CD4-positive, CD25-positive, alpha-beta regulatory T cell (primary cell): ENCODE measurements around the gene CARHSP1. TPM values are rescaled to one million over a fixed set of nuclear protein-coding genes. Genes with fewer than 3 reads are reported as not detected.

Experiments used
- ATAC-seq, 2 donors: fragments of 150-1000 bp; cut with Tn5 transposase; one replicate each; pipeline ENCODE4 v1.10.0; 2021; ENCODE audit warnings: low read depth in 2 of 2, moderate number of reproducible peaks in 2 of 2, moderate library complexity in 1 of 2
- DNase-seq, 3 donors: peaks; one replicate each; pipeline versions ENCODE4 v3.0.0 to v3.0.0-alpha.2; 2012 to 2022; ENCODE audit warnings: mixed read lengths in 1 of 3
- H3K27ac ChIP-seq: one replicate; pipeline ENCODE4 v1.7.0; 2013; ENCODE audit warnings: mild to moderate bottlenecking, low read length; ENCODE audit not compliant: insufficient read depth, poor library complexity, severe bottlenecking
- H3K27me3 ChIP-seq: one replicate; pipeline ENCODE4 v1.7.0; 2013; ENCODE audit warnings: low read length; ENCODE audit not compliant: control insufficient read depth, insufficient read depth
- H3K36me3 ChIP-seq: one replicate; pipeline ENCODE4 v1.7.0; 2013; ENCODE audit warnings: mild to moderate bottlenecking, low read length, moderate library complexity; ENCODE audit not compliant: control insufficient read depth, insufficient read depth
- H3K4me1 ChIP-seq: 2 replicates; pipeline ENCODE4 v1.7.0; 2013; ENCODE audit warnings: mild to moderate bottlenecking, low read length; ENCODE audit not compliant: insufficient read depth, control insufficient read depth, poor library complexity, severe bottlenecking
- H3K4me3 ChIP-seq: one replicate; pipeline ENCODE4 v1.7.0; 2013; ENCODE audit warnings: low read depth, mild to moderate bottlenecking, low read length, moderate library complexity
- H3K9me3 ChIP-seq, 2 experiments: 1 replicate in 1 of 2; 2 replicates in 1 of 2; pipeline ENCODE4 v1.7.0; 2013; ENCODE audit warnings: low read length in 2 of 2, mild to moderate bottlenecking in 1 of 2, moderate library complexity in 1 of 2; ENCODE audit not compliant: control insufficient read depth in 2 of 2
- H3K27ac Mint-ChIP-seq, 3 donors: one replicate each; pipeline ENCODE4 v1.8.0; 2020 to 2022; ENCODE audit warnings: mild to moderate bottlenecking in 3 of 3, mixed read lengths in 3 of 3, moderate library complexity in 2 of 3
- H3K27me3 Mint-ChIP-seq: one replicate; pipeline ENCODE4 v1.8.0; 2022; ENCODE audit warnings: mild to moderate bottlenecking, mixed read lengths
- H3K36me3 Mint-ChIP-seq: one replicate; pipeline ENCODE4 v1.8.0; 2020; ENCODE audit warnings: mixed read lengths
- H3K4me1 Mint-ChIP-seq, 4 donors: one replicate each; pipeline ENCODE4 v1.8.0; 2020 to 2022; ENCODE audit warnings: mixed read lengths in 4 of 4, mild to moderate bottlenecking in 1 of 4
- H3K4me3 Mint-ChIP-seq, 4 donors: one replicate each; pipeline ENCODE4 v1.8.0; 2020 to 2022; ENCODE audit warnings: mild to moderate bottlenecking in 4 of 4, mixed read lengths in 4 of 4, moderate library complexity in 3 of 4
- H3K9me3 Mint-ChIP-seq, 7 donors: one replicate each; pipeline ENCODE4 v1.8.0; 2020 to 2022; ENCODE audit warnings: mixed read lengths in 7 of 7, mild to moderate bottlenecking in 3 of 7, moderate library complexity in 2 of 7
- polyA plus RNA-seq, 4 donors: library from polyadenylated mRNA; unstranded; fragments of 300-500 nt; fragmentation: Illumina TruSeq; gene quantifications; one replicate each; pipeline ENCODE4 v1.2.3, GENCODE V29; 2021
- total RNA-seq: library from RNA; stranded (reverse); gene quantifications from one replicate; pipeline ENCODE4 v1.2.3, GENCODE V29; 2022

The CARHSP1 gene
- total and polyA plus RNA-seq, 5 donors from 2014 or later = 55.3 to 94.8 (median 74.8) TPM

- Mint-ChIP-seq H3K27ac (no peak overlapping the region), H3K36me3 (peaks cover 60% of the 10 kb centered on the region), H3K27me3 (no peaks in the 10 kb centered on the region), H3K4me3 (no peak overlapping the region), H3K9me3 (no peaks in the 10 kb centered on the region), H3K4me1 (peaks cover 0 to 5% (median 0%) of the 10 kb centered on the region in 4 donors)
- Histone ChIP-seq H3K27ac (no peak overlapping the region), H3K9me3 (no peaks in the 10 kb centered on the region), H3K4me3 (no peak overlapping the region), H3K4me1 (no peaks in the 10 kb centered on the region), H3K36me3 (peaks cover 94% of the 10 kb centered on the region), H3K27me3 (no peaks in the 10 kb centered on the region)
- DNase-seq = no peak
- no peak for ATAC-seq
These were observed 31.5 kb upstream of the CARHSP1 start for GRCh38 chr16:8900343-8900742.

- DNase-seq (no peak), ATAC-seq (no peak)
- no peaks in the 10 kb centered on the region for H3K27me3 Mint-ChIP-seq
- Histone ChIP-seq H3K36me3 (peaks cover 94% of the 10 kb centered on the region), H3K27me3 (no peaks in the 10 kb centered on the region), H3K4me1 (no peaks in the 10 kb centered on the region), H3K27ac (no peak overlapping the region), H3K4me3 (no peak overlapping the region), H3K9me3 (no peaks in the 10 kb centered on the region)
- H3K4me1 Mint-ChIP-seq = peaks cover 0 to 5% (median 0%) of the 10 kb centered on the region in 4 donors
- H3K27ac Mint-ChIP-seq = peak overlapping the region in 1 of 3 donors; percentile 66
- no peaks in the 10 kb centered on the region for H3K9me3 Mint-ChIP-seq
- peaks cover 61% of the 10 kb centered on the region for H3K36me3 Mint-ChIP-seq
- no peak overlapping the region for H3K4me3 Mint-ChIP-seq
These were observed 31.0 kb upstream of the CARHSP1 start for GRCh38 chr16:8899709-8900317.

GRCh38 chr16:8898660-8899318 lies 30.0 kb upstream of the CARHSP1 start:
- peaks cover 58% of the 10 kb centered on the region for H3K36me3 Mint-ChIP-seq
- ATAC-seq (no peak), DNase-seq (no peak)
- no peaks in the 10 kb centered on the region for H3K9me3 ChIP-seq
- peaks cover 97% of the 10 kb centered on the region for H3K36me3 ChIP-seq
- H3K4me1 Mint-ChIP-seq = peaks cover 0 to 5% (median 2%) of the 10 kb centered on the region in 4 donors
- no peaks in the 10 kb centered on the region for H3K9me3 Mint-ChIP-seq
- H3K4me3 Mint-ChIP-seq = no peak overlapping the region
- H3K27ac Mint-ChIP-seq = peak overlapping the region in 1 of 3 donors; percentile 33
- H3K27me3 ChIP-seq = no peaks in the 10 kb centered on the region
- no peaks in the 10 kb centered on the region for H3K27me3 Mint-ChIP-seq
- no peak overlapping the region for H3K27ac ChIP-seq
- no peaks in the 10 kb centered on the region for H3K4me1 ChIP-seq
- no peak overlapping the region for H3K4me3 ChIP-seq

- Mint-ChIP-seq H3K4me3 (no peak overlapping the region), H3K4me1 (peaks cover 1 to 15% (median 5%) of the 10 kb centered on the region in 4 donors), H3K9me3 (no peaks in the 10 kb centered on the region), H3K27me3 (no peaks in the 10 kb centered on the region), H3K36me3 (peaks cover 53% of the 10 kb centered on the region), H3K27ac (no peak overlapping the region)
- Histone ChIP-seq H3K27me3 (no peaks in the 10 kb centered on the region), H3K4me1 (no peaks in the 10 kb centered on the region), H3K36me3 (peaks cover 96% of the 10 kb centered on the region), H3K27ac (no peak overlapping the region), H3K4me3 (no peak overlapping the region), H3K9me3 (no peaks in the 10 kb centered on the region)
- no peak for ATAC-seq
- no peak for DNase-seq
These were observed 26.0 kb upstream of the CARHSP1 start for GRCh38 chr16:8894736-8895334.

- peaks cover 47% of the 10 kb centered on the region for H3K36me3 Mint-ChIP-seq
- H3K9me3 Mint-ChIP-seq = no peaks in the 10 kb centered on the region
- H3K4me3 Mint-ChIP-seq = no peak overlapping the region
These were observed 25.3 kb upstream of the CARHSP1 start for GRCh38 chr16:8893976-8894690.

GRCh38 chr16:8893426-8893825 lies 24.6 kb upstream of the CARHSP1 start:
- Mint-ChIP-seq H3K4me1 (peaks cover 1 to 15% (median 5%) of the 10 kb centered on the region in 4 donors), H3K4me3 (no peak overlapping the region), H3K9me3 (no peaks in the 10 kb centered on the region), H3K36me3 (peaks cover 43% of the 10 kb centered on the region), H3K27ac (no peak overlapping the region), H3K27me3 (no peaks in the 10 kb centered on the region)
- ATAC-seq = no peak
- H3K27ac ChIP-seq = no peak overlapping the region
- no peak overlapping the region for H3K4me3 ChIP-seq
- no peaks in the 10 kb centered on the region for H3K27me3 ChIP-seq
- peaks cover 82% of the 10 kb centered on the region for H3K36me3 ChIP-seq
- no peaks in the 10 kb centered on the region for H3K4me1 ChIP-seq
- no peaks in the 10 kb centered on the region for H3K9me3 ChIP-seq
- DNase-seq = no peak

More at GRCh38 chr16:8893976-8894690, 25.3 kb upstream of the CARHSP1 start:
- Mint-ChIP-seq H3K27me3 (no peaks in the 10 kb centered on the region), H3K27ac (no peak overlapping the region), H3K4me1 (peaks cover 1 to 15% (median 5%) of the 10 kb centered on the region in 4 donors)
- H3K36me3 ChIP-seq = peaks cover 89% of the 10 kb centered on the region
- no peaks in the 10 kb centered on the region for H3K4me1 ChIP-seq
- no peak for DNase-seq
- no peak for ATAC-seq
- no peak overlapping the region for H3K27ac ChIP-seq
- no peak overlapping the region for H3K4me3 ChIP-seq
- no peaks in the 10 kb centered on the region for H3K9me3 ChIP-seq
- H3K27me3 ChIP-seq = no peaks in the 10 kb centered on the region

GRCh38 chr16:8892101-8892575 lies 23.3 kb upstream of the CARHSP1 start:
- H3K27me3 ChIP-seq = no peaks in the 10 kb centered on the region
- H3K36me3 ChIP-seq = peaks cover 71% of the 10 kb centered on the region
- H3K27ac ChIP-seq = no peak overlapping the region
- no peaks in the 10 kb centered on the region for H3K4me1 ChIP-seq
- ATAC-seq (no peak), DNase-seq (no peak)
- no peaks in the 10 kb centered on the region for H3K27me3 Mint-ChIP-seq
- H3K4me1 Mint-ChIP-seq = peaks cover 0 to 15% (median 4%) of the 10 kb centered on the region in 4 donors
- no peak overlapping the region for H3K4me3 ChIP-seq
- no peaks in the 10 kb centered on the region for H3K9me3 Mint-ChIP-seq
- peak overlapping the region; percentile 40 to 79 (median 65) for H3K27ac Mint-ChIP-seq
- peaks cover 40% of the 10 kb centered on the region for H3K36me3 Mint-ChIP-seq
- H3K9me3 ChIP-seq = no peaks in the 10 kb centered on the region
- H3K4me3 Mint-ChIP-seq = peak overlapping the region in 2 of 4 donors; percentile 7 to 28
